ENCODE measurements around the gene EFNB2. TPM values are rescaled to one million over a fixed set of nuclear protein-coding genes. Genes with fewer than 3 reads are reported as not detected.

EFNB2 gene
- total RNA-seq, 1 experiment from 2014 or later = 17.5 TPM

GRCh38 chr13:106455777-106456176 lies 79.7 kb downstream of the EFNB2 start:
- H2AFZ ChIP-seq = 0 out of 2 replicates have a peak overlapping the region, but pooled peaks have one; percentile 25
- no TSS peak for BruUV-seq (replicated peaks)
- no peak overlapping the region for H3K27ac ChIP-seq
- no peaks in the 10 kb centered on the region for H3K36me3 ChIP-seq (ENCODE audit: low read depth)
- intact Hi-C loops (cut with micrococcal nuclease; ENCODE audit: unreplicated experiment) = no loop called here
- no peak overlapping the region for H3K4me3 ChIP-seq
- no peaks in the 10 kb centered on the region for H3K9me2 ChIP-seq (ENCODE audit: insufficient read depth)
- H3F3A ChIP-seq (ENCODE audit: insufficient read depth, low read depth) = no peaks in the 10 kb centered on the region; the same call in 1 of the 2 replicates
- H3K4me2 ChIP-seq = no peak overlapping the region
- DNase-seq = no peak
- POLR2A ChIA-PET (ENCODE audit: unreplicated experiment) = interaction anchor here (0.6 kb wide), 1 partner anchor 298 kb away, joined by 27 read pairs; no protein-coding TSS in a partner anchor
- H3K9me3 ChIP-seq (ENCODE audit: insufficient read depth, low read depth) = no peaks in the 10 kb centered on the region
- no peaks in the 10 kb centered on the region for H3K27me3 ChIP-seq (ENCODE audit: insufficient read depth, low read depth)
- no peaks in the 10 kb centered on the region for H3K79me2 ChIP-seq (ENCODE audit: low read depth)
- CTCF ChIA-PET = no interaction called here
- H4K20me1 ChIP-seq (ENCODE audit: insufficient read depth) = no peaks in the 10 kb centered on the region
- H3K4me1 ChIP-seq (replicated peaks; ENCODE audit: insufficient read depth) = no peaks in the 10 kb centered on the region
- TF ChIP-seq CTCF (conservative IDR thresholded peaks at IDR 0.05) = no peak
- no peak for TF ChIP-seq EZH2 (IDR thresholded peaks at IDR 0.05; ENCODE audit: low read depth)

- Histone ChIP-seq H3K79me2 (ENCODE audit: low read depth) (no peaks in the 10 kb centered on the region), H3K4me1 (replicated peaks; ENCODE audit: insufficient read depth) (no peaks in the 10 kb centered on the region), H4K20me1 (ENCODE audit: insufficient read depth) (no peaks in the 10 kb centered on the region), H3K9me2 (ENCODE audit: insufficient read depth) (no peaks in the 10 kb centered on the region), H3K36me3 (ENCODE audit: low read depth) (no peaks in the 10 kb centered on the region), H2AFZ (no peak overlapping the region), H3F3A (ENCODE audit: insufficient read depth, low read depth) (no peaks in the 10 kb centered on the region; the same call in 1 of the 2 replicates), H3K4me3 (no peak overlapping the region), H3K27me3 (ENCODE audit: insufficient read depth, low read depth) (no peaks in the 10 kb centered on the region), H3K4me2 (no peak overlapping the region), H3K27ac (no peak overlapping the region), H3K9me3 (ENCODE audit: insufficient read depth, low read depth) (no peaks in the 10 kb centered on the region)
- ChIA-PET CTCF (no interaction called here), POLR2A (ENCODE audit: unreplicated experiment) (no interaction called here)
- no peak for DNase-seq
- no TSS peak for BruUV-seq (replicated peaks)
- intact Hi-C loops (cut with micrococcal nuclease; ENCODE audit: unreplicated experiment) = no loop called here
- TF ChIP-seq CTCF (conservative IDR thresholded peaks at IDR 0.05) (no peak), EZH2 (IDR thresholded peaks at IDR 0.05; ENCODE audit: low read depth) (no peak)
These were observed 80.3 kb downstream of the EFNB2 start for GRCh38 chr13:106455190-106455589.

GRCh38 chr13:106453101-106453500 lies 82.4 kb downstream of the EFNB2 start:
- TF ChIP-seq EZH2 (IDR thresholded peaks at IDR 0.05; ENCODE audit: low read depth) (no peak), CTCF (conservative IDR thresholded peaks at IDR 0.05) (no peak)

More at GRCh38 chr13:106453101-106453500, 82.4 kb downstream of the EFNB2 start:
- no TSS peak for BruUV-seq (replicated peaks)
- Histone ChIP-seq H3K4me2 (no peak overlapping the region), H3K4me3 (no peak overlapping the region), H3K4me1 (replicated peaks; ENCODE audit: insufficient read depth) (no peaks in the 10 kb centered on the region), H4K20me1 (ENCODE audit: insufficient read depth) (no peaks in the 10 kb centered on the region), H3K79me2 (ENCODE audit: low read depth) (no peaks in the 10 kb centered on the region), H3K27me3 (ENCODE audit: insufficient read depth, low read depth) (no peaks in the 10 kb centered on the region), H3K27ac (no peak overlapping the region), H2AFZ (no peak overlapping the region), H3F3A (ENCODE audit: insufficient read depth, low read depth) (no peaks in the 10 kb centered on the region; the same call in 1 of the 2 replicates), H3K9me2 (ENCODE audit: insufficient read depth) (no peaks in the 10 kb centered on the region), H3K9me3 (ENCODE audit: insufficient read depth, low read depth) (no peaks in the 10 kb centered on the region), H3K36me3 (ENCODE audit: low read depth) (no peaks in the 10 kb centered on the region)
- no peak for DNase-seq
- intact Hi-C loops (cut with micrococcal nuclease; ENCODE audit: unreplicated experiment) = no loop called here
- POLR2A ChIA-PET (ENCODE audit: unreplicated experiment) = no interaction called here
- CTCF ChIA-PET = no interaction called here
